Hepatocyte (in vitro differentiated cells): ENCODE results near the gene NLRP11. TPM values are rescaled to one million over a fixed set of nuclear protein-coding genes. Genes with fewer than 3 reads are reported as not detected.
"Not testable (repeated sequence)": the region's sequence is repeated elsewhere in the genome, so short reads cannot be mapped to it uniquely, and the experiment has no call there.

ENCODE experiments used
- DNase-seq: peaks from one replicate; pipeline ENCODE4 v3.0.0-alpha.2; 2016; ENCODE audit warnings: low spot score
- H2AFZ ChIP-seq: fragments of 200-600 bp; sonication (generic); 2 replicates; pipeline ENCODE4 v1.6.0; 2016; ENCODE audit warnings: antibody characterized with exemption, mild to moderate bottlenecking
- H3K27ac ChIP-seq: fragments of 200-600 bp; sonication (generic); 2 replicates; pipeline ENCODE4 v1.5.1; 2016; ENCODE audit warnings: mild to moderate bottlenecking
- H3K27me3 ChIP-seq: fragments of 200-600 bp; sonication (generic); 2 replicates; pipeline ENCODE4 v1.6.1; 2016
- H3K36me3 ChIP-seq: fragments of 200-600 bp; sonication (generic); replicated peaks from 2 replicates; pipeline ENCODE4 v1.5.1; 2016; ENCODE audit warnings: low read depth; ENCODE audit not compliant: insufficient read depth
- H3K4me1 ChIP-seq: fragments of 200-600 bp; sonication (generic); 2 replicates; pipeline ENCODE4 v1.5.1; 2016; ENCODE audit warnings: mild to moderate bottlenecking, moderate library complexity; ENCODE audit not compliant: insufficient read depth
- H3K4me2 ChIP-seq: fragments of 200-600 bp; sonication (generic); 2 replicates; pipeline ENCODE4 v1.6.0; 2016
- H3K4me3 ChIP-seq: fragments of 200-600 bp; sonication (generic); 2 replicates; pipeline ENCODE4 v1.5.1; 2016; ENCODE audit warnings: mild to moderate bottlenecking
- H3K79me2 ChIP-seq: fragments of 200-600 bp; sonication (generic); 2 replicates; pipeline ENCODE4 v1.6.0; 2017; ENCODE audit warnings: mild to moderate bottlenecking
- H3K9me2 ChIP-seq: fragments of 200-600 bp; sonication (generic); replicated peaks from 2 replicates; pipeline ENCODE4 v1.6.0; 2017; ENCODE audit warnings: mild to moderate bottlenecking; ENCODE audit not compliant: insufficient read depth
- H3K9me3 ChIP-seq: fragments of 200-600 bp; sonication (generic); 2 replicates; pipeline ENCODE4 v1.5.1; 2016; ENCODE audit warnings: low read depth, mild to moderate bottlenecking
- H4K20me1 ChIP-seq: fragments of 200-600 bp; sonication (generic); 2 replicates; pipeline ENCODE4 v1.6.0; 2016; ENCODE audit warnings: mild to moderate bottlenecking; ENCODE audit not compliant: insufficient read depth, poor library complexity, severe bottlenecking
- EZH2 ChIP-seq: fragments of 200-600 bp; sonication (generic); IDR thresholded peaks from 2 replicates; pipeline ENCODE4 v1.6.1; 2016; ENCODE audit warnings: antibody characterized with exemption, mild to moderate bottlenecking, borderline replicate concordance
- EZH2phosphoT487 ChIP-seq: fragments of 200-600 bp; sonication (generic); IDR thresholded peaks from one replicate; pipeline ENCODE4 v1.6.1; 2018; ENCODE audit warnings: antibody characterized with exemption, mild to moderate bottlenecking, low read depth, moderate library complexity; ENCODE audit not compliant: unreplicated experiment, severe bottlenecking
- WGBS: methylation state at CpG from one replicate; pipeline ENCODE4 v1.1.6; 2016; ENCODE audit warnings: low lambda C conversion rate; ENCODE audit errors: missing lambda C conversion rate; 5-methylcytosine and 5-hydroxymethylcytosine counted together
- polyA plus RNA-seq: library from polyadenylated mRNA; unstranded; fragments of >200 nt; fragmentation: Nextera tagmentation; extraction: Ambion mirVana; gene quantifications from 2 replicates; pipeline ENCODE4 v1.2.1, GENCODE V29; 2016
- total RNA-seq: library from RNA; depleted of rRNA; stranded (reverse); fragments of >200 nt; gene quantifications from 2 replicates; pipeline ENCODE4 v1.2.3, GENCODE V29; 2014
- TF ChIP-seq, protein P1 (sequence below): fragments of 200-600 bp; sonication (generic); IDR thresholded peaks from 2 replicates; pipeline ENCODE4 v1.5.1; 2016; ENCODE audit warnings: antibody characterized with exemption, mild to moderate bottlenecking; ENCODE audit not compliant: poor library complexity

Gene NLRP11
- total and polyA plus RNA-seq, 2 experiments from 2014 or later, result not detected

DNA sequence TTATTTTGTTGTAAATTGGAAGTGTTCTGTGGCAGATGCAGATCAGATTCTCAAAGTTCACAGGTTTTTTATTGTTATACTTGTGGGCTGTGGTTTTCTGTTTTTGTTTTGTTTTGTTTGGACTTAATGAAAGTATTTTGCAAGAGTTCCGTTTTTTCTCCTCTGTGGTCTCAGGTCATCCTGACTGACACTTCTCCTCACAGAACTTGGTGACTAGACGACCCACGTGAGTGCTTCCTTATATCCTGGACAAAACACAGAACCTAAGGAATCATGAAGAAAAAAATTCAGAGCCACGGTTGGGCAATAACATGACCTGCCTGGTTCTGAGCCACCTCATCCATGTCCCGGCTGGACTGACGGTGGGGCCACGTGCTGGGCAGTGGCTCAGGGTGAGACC, 65.3 kb downstream of the NLRP11 start:
- WGBS, result 74% methylated on average over 7 of the region's 7 CpGs
- Histone ChIP-seq H3K4me3 (no peak overlapping the region), H3K4me1 (no peaks in the 10 kb centered on the region), H3K36me3 (no peaks in the 10 kb centered on the region), H3K27ac (no peak overlapping the region), H3K79me2 (no peaks in the 10 kb centered on the region), H3K9me3 (no peaks in the 10 kb centered on the region), H4K20me1 (no peaks in the 10 kb centered on the region), H3K27me3 (no peaks in the 10 kb centered on the region), H2AFZ (no peak overlapping the region), H3K4me2 (no peak overlapping the region), H3K9me2 (no peaks in the 10 kb centered on the region)
- no peak for DNase-seq
- TF ChIP-seq, protein P1, sequence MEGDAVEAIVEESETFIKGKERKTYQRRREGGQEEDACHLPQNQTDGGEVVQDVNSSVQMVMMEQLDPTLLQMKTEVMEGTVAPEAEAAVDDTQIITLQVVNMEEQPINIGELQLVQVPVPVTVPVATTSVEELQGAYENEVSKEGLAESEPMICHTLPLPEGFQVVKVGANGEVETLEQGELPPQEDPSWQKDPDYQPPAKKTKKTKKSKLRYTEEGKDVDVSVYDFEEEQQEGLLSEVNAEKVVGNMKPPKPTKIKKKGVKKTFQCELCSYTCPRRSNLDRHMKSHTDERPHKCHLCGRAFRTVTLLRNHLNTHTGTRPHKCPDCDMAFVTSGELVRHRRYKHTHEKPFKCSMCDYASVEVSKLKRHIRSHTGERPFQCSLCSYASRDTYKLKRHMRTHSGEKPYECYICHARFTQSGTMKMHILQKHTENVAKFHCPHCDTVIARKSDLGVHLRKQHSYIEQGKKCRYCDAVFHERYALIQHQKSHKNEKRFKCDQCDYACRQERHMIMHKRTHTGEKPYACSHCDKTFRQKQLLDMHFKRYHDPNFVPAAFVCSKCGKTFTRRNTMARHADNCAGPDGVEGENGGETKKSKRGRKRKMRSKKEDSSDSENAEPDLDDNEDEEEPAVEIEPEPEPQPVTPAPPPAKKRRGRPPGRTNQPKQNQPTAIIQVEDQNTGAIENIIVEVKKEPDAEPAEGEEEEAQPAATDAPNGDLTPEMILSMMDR, result no peak
- TF ChIP-seq EZH2phosphoT487 (no peak), EZH2 (no peak)

DNA sequence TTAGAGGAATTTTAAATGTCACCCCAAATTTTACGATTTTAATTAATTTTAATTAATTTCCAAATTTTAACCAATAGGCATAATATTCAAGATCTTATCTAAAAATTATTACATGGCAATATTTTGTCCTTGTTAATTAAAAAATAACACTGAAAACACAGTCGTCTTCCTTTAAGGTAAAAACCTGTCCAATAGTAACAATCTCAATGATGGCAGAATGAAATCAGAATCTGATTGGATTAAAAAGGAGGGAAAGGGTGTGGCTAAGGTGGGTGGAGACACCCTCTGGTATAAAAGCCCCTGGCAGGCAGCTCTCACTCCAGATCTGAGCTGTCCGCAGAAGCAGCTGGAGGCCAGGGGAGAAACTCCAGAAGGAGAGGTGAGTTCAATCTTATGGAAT, 73.0 kb downstream of the NLRP11 start, which contains the start of gene RFPL4A:
Gene RFPL4A (plus strand): TSS at position 301 of the 400 bp plus-strand sequence. CDS start 2,704 bp downstream, outside the sequence.
- not testable (repeated sequence) for H4K20me1 ChIP-seq, H3K36me3 ChIP-seq
- WGBS, result 78% methylated on average over 3 of the region's 3 CpGs

DNA sequence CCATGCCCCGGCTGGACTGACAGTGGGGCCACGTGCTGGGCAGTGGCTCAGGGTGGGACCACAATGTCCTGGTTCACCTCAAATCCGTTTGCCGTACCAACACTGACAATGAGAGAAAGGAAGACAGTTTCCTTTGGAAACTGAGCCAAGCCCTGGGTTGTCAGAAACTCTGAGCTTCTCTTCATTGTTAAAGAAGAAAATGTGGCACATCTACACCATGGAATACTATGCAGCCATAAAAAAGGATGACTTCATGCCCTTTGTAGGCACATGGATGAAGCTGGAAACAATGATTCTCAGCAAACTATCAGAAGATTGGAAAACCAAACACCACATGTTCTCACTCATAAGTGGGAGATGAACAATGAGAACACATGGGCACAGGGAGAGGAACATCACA, 75.0 kb downstream of the NLRP11 start:
- not testable (repeated sequence) for H3K36me3 ChIP-seq, H3K79me2 ChIP-seq, H3K27me3 ChIP-seq, H3K4me2 ChIP-seq, H3K9me3 ChIP-seq, H3K4me3 ChIP-seq, H3K4me1 ChIP-seq, H4K20me1 ChIP-seq, H2AFZ ChIP-seq, DNase-seq, H3K9me2 ChIP-seq, H3K27ac ChIP-seq
- WGBS, result 65% methylated on average over 4 of the region's 4 CpGs

More for the DNA sequence above, 73.0 kb downstream of the NLRP11 start, which contains the start of gene RFPL4A:
- H3K27me3 ChIP-seq, H3K9me3 ChIP-seq, H3K4me3 ChIP-seq, H3K4me1 ChIP-seq, H2AFZ ChIP-seq, DNase-seq, H3K27ac ChIP-seq, H3K4me2 ChIP-seq, H3K9me2 ChIP-seq, H3K79me2 ChIP-seq: not testable (repeated sequence)

DNA sequence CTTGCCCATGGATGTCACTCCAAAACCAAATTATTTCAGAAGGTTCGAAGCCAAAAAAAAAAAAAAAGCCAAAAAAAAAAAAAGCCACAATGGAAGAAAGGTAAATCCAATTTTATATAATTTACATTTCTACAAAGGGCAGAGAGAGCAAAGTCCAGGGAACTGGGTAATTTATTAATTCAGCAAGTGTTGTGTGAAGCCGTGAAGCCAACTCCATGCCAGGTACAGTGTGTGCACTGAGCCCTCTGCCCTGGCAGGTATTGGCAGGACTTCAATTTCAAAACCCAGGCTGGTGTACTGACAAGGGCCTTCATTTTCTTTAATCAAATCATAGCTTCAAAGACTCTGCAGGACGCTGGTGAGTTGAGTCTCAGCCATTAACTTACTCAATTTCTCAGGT, 78.4 kb downstream of the NLRP11 start:
- no peaks in the 10 kb centered on the region for H3K36me3 ChIP-seq
- no peaks in the 10 kb centered on the region for H4K20me1 ChIP-seq
- TF ChIP-seq EZH2phosphoT487 (no peak), EZH2 (no peak)
- TF ChIP-seq, protein P1, result no peak
- no peak overlapping the region for H3K4me2 ChIP-seq
- no peaks in the 10 kb centered on the region for H3K4me1 ChIP-seq
- no peak for DNase-seq
- no peaks in the 10 kb centered on the region for H3K27me3 ChIP-seq
- WGBS, result 59% methylated on average over 3 of the region's 3 CpGs
- H3K27ac ChIP-seq, result no peak overlapping the region
- no peak overlapping the region for H2AFZ ChIP-seq
- no peaks in the 10 kb centered on the region for H3K9me2 ChIP-seq
- no peaks in the 10 kb centered on the region for H3K79me2 ChIP-seq
- no peaks in the 10 kb centered on the region for H3K9me3 ChIP-seq
- H3K4me3 ChIP-seq, result no peak overlapping the region

DNA sequence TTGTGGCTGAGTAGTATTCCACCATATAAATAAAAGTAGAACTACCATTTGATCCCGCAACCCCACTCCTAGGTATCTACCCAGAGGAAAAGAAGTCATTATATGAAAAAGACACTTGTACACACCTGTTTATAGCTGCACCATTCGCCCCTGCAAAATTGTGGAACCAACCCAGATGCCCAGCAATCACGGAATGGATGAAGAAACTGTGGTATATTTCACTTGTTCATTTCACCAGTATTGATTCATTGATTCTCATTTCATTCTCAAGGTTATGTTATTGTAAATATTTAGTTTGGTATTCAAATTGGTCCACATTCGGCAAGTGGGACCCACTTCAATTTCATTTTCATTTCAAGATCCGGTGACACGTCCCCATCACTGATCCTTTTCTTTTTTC, 81.1 kb downstream of the NLRP11 start:
- TF ChIP-seq, protein P1, result no peak
- TF ChIP-seq EZH2phosphoT487, result no peak
- TF ChIP-seq EZH2, result no peak
- Histone ChIP-seq H3K36me3 (no peaks in the 10 kb centered on the region), H4K20me1 (no peaks in the 10 kb centered on the region), H3K27me3 (no peaks in the 10 kb centered on the region), H3K4me3 (no peak overlapping the region), H3K79me2 (no peaks in the 10 kb centered on the region), H3K27ac (no peak overlapping the region), H3K4me1 (no peaks in the 10 kb centered on the region), H3K9me2 (no peaks in the 10 kb centered on the region), H3K4me2 (no peak overlapping the region), H2AFZ (no peak overlapping the region), H3K9me3 (no peaks in the 10 kb centered on the region)
- DNase-seq, result no peak
- WGBS, result 69% methylated on average over 6 of the region's 6 CpGs
